ENCODE data around the gene SLC35E1. TPM values are rescaled to one million over a fixed set of nuclear protein-coding genes. Genes with fewer than 3 reads are reported as not detected.

Gene SLC35E1
- polyA plus RNA-seq (2013, experiment 1 of 2): 18.7 TPM
- polyA plus RNA-seq (2013, experiment 2 of 2): 18.1 TPM

DNA sequence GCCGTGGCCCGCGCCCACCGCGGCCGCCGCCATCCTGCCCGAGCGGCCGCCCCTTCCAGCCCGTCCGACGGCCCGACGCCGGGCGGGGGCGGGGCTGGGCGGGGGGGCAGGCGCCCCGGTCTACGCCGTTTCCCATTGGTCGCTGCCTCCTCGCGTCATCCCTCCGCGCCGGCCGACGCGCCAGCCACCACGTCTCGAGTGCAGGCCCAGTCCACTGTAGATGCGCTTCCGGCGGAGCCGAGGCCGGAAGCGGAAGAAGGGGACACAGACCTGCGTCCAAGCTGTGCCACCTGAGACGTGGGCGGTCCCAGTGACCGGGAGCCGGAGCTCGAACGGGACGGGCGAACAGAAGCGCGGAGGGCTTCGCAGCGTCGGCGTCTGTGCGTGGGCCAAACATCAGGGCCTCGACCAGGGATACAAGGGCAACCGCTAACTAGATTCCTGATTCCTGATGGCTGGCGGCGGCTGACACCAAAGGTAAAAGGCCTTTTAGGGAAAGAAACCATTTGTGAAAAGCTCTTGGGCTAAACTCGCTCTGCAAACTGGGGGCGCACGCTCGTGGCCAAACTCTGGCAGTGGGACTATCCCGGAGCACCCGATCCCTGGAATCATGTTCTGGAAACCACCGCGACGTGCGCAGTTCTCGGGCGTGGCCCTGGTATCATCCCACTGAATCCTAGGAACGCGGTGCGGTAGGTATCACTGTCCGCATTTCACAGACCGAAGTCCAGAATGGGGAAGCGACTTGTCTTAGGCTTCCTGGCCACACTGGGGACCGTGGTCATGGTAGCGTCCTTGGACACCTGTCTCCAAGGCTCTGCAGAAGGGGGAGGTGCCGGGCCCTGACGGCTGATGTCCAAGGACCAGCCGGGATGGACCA is at the start of gene SLC35E1:
Gene SLC35E1 (minus strand): TSS at position 84 of the 880 bp plus-strand sequence. CDS start 51 bp downstream, at position 33.
- Histone ChIP-seq H3K4me1 (ENCODE audit: insufficient read depth, low read length) (peaks cover 12% of the 10 kb centered on the region; the same call in 1 of the 2 replicates), H3K27ac (ENCODE audit: low read depth, low read length) (peak within 1 kb of the TSS; percentile 65; the same call in 1 of the 2 replicates), H3K9me3 (ENCODE audit: insufficient read depth, low read depth, low read length) (no peaks in the 10 kb centered on the region), H3K36me3 (ENCODE audit: insufficient read depth, low read length) (peaks cover 52% of the 10 kb centered on the region), H3K4me3 (ENCODE audit: low read length) (peak within 1 kb of the TSS; percentile 98), H3K9ac (ENCODE audit: low read depth, low read length) (peak within 1 kb of the TSS; percentile 92), H3K27me3 (ENCODE audit: insufficient read depth, low read length) (no peaks in the 10 kb centered on the region)
- whole genome bisulfite sequencing: under 1% methylated on average over 83 of the region's 83 CpGs

DNA sequence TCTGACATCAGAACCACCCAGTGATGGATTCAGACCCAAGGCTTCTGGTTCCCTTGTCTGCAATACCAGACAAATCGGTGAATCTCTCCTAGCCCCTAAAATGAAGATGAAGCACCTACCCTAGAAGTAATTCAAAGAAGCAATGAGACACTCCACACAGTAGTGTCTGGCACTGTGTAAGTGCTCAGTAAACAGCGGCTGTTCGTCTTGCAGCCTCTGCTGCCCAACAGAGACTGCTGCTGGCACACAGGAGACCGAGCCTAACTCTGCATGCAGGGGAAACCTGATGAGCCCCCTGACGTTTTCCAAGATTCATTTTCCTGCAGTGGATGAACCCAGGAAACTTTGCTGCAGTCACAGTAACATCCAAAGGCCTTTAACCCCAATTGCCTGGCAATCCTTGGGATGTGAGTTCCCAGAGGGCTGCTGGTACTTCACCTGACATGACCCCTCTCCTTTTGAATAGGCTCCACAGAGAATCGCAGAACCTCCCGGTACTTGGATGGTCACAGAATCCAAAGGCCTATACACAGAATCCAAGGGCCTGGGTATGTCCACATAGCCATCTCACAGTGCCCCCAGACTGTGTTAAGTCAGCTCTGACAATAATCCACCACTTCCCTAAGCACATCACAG is 49.1 kb upstream of the SLC35E1 start:
- peak overlapping the region; percentile 10; the same call in 1 of the 2 replicates for H3K9ac ChIP-seq (ENCODE audit: low read depth, low read length)
- peaks cover 10% of the 10 kb centered on the region for H3K4me1 ChIP-seq (ENCODE audit: insufficient read depth, low read length)
- 89% methylated on average over 7 of the region's 7 CpGs for WGBS
- no peaks in the 10 kb centered on the region for H3K9me3 ChIP-seq (ENCODE audit: insufficient read depth, low read depth, low read length)
- no peak overlapping the region for H3K4me3 ChIP-seq (ENCODE audit: low read length)
- H3K36me3 ChIP-seq (ENCODE audit: insufficient read depth, low read length): peaks cover 18% of the 10 kb centered on the region
- H3K27ac ChIP-seq (ENCODE audit: low read depth, low read length): no peak overlapping the region
- H3K27me3 ChIP-seq (ENCODE audit: insufficient read depth, low read length): no peaks in the 10 kb centered on the region

DNA sequence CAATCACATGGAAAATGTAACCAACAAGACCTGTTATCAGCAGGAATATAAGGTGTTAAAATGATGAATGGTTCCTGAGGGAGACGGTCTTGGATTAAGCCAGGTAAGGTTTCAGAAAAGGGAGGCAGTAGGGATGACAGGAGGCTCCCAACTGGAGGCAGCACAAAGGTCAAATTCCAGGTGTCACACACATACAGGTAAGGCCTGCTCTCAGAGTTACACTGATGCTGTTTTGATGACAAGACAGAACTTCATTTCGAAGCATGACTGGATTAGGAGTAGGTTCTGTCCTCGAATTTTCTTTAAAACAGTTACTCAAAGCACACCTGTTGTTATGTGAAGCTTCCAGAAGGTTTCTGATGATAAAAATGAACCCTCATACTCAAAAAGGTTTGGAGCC is 48.4 kb upstream of the SLC35E1 start:
- Histone ChIP-seq H3K36me3 (ENCODE audit: insufficient read depth, low read length) (peaks cover 18% of the 10 kb centered on the region), H3K27me3 (ENCODE audit: insufficient read depth, low read length) (no peaks in the 10 kb centered on the region), H3K27ac (ENCODE audit: low read depth, low read length) (no peak overlapping the region), H3K4me3 (ENCODE audit: low read length) (no peak overlapping the region), H3K9ac (ENCODE audit: low read depth, low read length) (no peak overlapping the region), H3K4me1 (ENCODE audit: insufficient read depth, low read length) (peaks cover 7% of the 10 kb centered on the region; the same call in 1 of the 2 replicates), H3K9me3 (ENCODE audit: insufficient read depth, low read depth, low read length) (no peaks in the 10 kb centered on the region)
- 87% methylated on average over 3 of the region's 3 CpGs for WGBS

DNA sequence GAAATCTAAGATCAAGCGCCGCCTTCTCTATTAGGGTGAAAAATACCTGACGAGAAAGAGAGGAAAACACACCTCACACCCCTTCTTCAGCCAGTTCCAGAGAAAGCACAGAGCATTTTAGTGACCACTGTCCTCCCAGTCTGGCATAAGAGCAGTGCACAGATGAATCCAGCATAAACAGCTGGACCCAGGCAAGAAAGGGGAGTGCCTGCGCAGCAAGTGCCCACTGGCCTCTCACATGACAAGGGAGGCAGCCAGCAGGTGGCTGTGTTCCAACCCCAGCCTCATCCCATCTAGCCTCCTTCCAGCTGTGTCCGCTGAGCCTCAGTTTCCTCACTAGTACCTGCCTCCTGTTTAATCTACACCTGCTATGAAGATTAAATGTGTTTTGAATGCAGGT is 47.8 kb upstream of the SLC35E1 start:
- 0 out of 2 replicates have a peak, but pooled peaks cover 3% of the 10 kb centered on the region for H3K4me1 ChIP-seq (ENCODE audit: insufficient read depth, low read length)
- H3K27ac ChIP-seq (ENCODE audit: low read depth, low read length): no peak overlapping the region
- H3K27me3 ChIP-seq (ENCODE audit: insufficient read depth, low read length): no peaks in the 10 kb centered on the region
- H3K9ac ChIP-seq (ENCODE audit: low read depth, low read length): no peak overlapping the region
- no peaks in the 10 kb centered on the region for H3K9me3 ChIP-seq (ENCODE audit: insufficient read depth, low read depth, low read length)
- WGBS: 92% methylated on average over 5 of the region's 5 CpGs
- H3K36me3 ChIP-seq (ENCODE audit: insufficient read depth, low read length): peaks cover 18% of the 10 kb centered on the region
- no peak overlapping the region for H3K4me3 ChIP-seq (ENCODE audit: low read length)

DNA sequence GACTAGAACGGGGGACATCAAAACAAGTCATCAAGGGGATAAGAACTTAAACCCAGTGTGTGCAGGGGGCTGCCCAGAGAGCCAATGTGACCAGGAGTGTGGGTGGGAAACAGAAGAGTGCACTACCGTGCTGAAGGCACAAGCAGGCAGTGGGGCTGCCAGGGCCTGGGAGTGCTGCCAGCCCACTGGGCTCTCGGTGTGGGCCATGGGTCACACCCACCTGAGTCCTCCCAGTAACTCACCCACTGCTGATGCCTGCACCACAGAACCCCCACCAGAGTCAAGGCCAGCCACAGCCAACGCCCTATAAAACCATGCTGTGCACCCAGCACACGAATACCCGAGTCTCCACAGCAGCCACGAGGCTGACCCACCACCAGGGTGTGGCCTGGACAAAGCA is 47.2 kb upstream of the SLC35E1 start:
- H3K4me3 ChIP-seq (ENCODE audit: low read length): no peak overlapping the region
- H3K9me3 ChIP-seq (ENCODE audit: insufficient read depth, low read depth, low read length): no peaks in the 10 kb centered on the region
- no peaks in the 10 kb centered on the region for H3K4me1 ChIP-seq (ENCODE audit: insufficient read depth, low read length)
- no peaks in the 10 kb centered on the region for H3K27me3 ChIP-seq (ENCODE audit: insufficient read depth, low read length)
- H3K9ac ChIP-seq (ENCODE audit: low read depth, low read length): no peak overlapping the region
- peaks cover 14% of the 10 kb centered on the region for H3K36me3 ChIP-seq (ENCODE audit: insufficient read depth, low read length)
- 93% methylated on average over 7 of the region's 7 CpGs for WGBS
- H3K27ac ChIP-seq (ENCODE audit: low read depth, low read length): no peak overlapping the region

DNA sequence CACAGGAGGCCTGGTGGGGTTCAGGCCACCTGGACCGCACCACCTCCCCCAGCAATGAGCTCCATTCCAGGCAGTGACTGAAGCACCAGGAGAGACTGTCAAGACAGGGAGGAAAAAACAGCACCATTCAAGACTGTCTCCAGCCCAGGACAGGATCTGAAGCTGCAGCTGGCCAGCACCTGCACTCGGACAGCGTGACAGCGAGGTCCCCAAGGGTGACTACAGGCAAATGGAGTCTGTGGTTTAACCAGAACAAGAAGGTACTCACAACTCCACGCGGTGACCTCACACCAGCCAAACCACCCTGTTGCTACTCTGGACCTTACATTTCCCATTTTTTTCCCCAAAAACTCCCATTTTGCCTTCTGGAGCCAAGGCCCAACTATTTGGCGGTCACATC is 46.0 kb upstream of the SLC35E1 start:
- Histone ChIP-seq H3K4me1 (ENCODE audit: insufficient read depth, low read length) (no peaks in the 10 kb centered on the region), H3K9me3 (ENCODE audit: insufficient read depth, low read depth, low read length) (no peaks in the 10 kb centered on the region), H3K27ac (ENCODE audit: low read depth, low read length) (no peak overlapping the region), H3K27me3 (ENCODE audit: insufficient read depth, low read length) (no peaks in the 10 kb centered on the region), H3K36me3 (ENCODE audit: insufficient read depth, low read length) (peaks cover 2% of the 10 kb centered on the region; the same call in 1 of the 2 replicates), H3K9ac (ENCODE audit: low read depth, low read length) (peak overlapping the region; percentile 24; the same call in 1 of the 2 replicates), H3K4me3 (ENCODE audit: low read length) (no peak overlapping the region)
- 95% methylated on average over 7 of the region's 7 CpGs for WGBS

DNA sequence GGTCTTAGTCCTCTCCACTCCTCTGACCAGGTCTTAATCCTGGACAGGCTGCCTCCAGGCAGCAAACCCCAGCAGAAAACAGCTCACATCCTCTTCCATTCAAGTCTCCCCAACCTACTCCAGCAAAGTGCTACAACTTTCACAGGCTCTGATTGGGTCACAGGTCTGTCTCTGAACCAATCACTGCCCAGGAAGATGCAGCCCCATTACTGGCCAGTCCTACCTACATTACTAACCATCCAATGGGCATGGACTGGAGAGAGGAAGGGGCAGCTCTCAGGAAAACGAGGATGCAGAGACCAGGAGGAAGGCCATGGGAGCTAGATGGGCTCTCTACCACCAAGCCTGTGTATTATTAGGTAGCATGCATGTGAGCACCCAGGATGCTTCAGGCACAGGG is 43.6 kb upstream of the SLC35E1 start:
- no peaks in the 10 kb centered on the region for H3K4me1 ChIP-seq (ENCODE audit: insufficient read depth, low read length)
- H3K9me3 ChIP-seq (ENCODE audit: insufficient read depth, low read depth, low read length): no peaks in the 10 kb centered on the region
- H3K4me3 ChIP-seq (ENCODE audit: low read length): no peak overlapping the region
- 56% methylated on average over 1 of the region's 1 CpG for WGBS
- no peaks in the 10 kb centered on the region for H3K36me3 ChIP-seq (ENCODE audit: insufficient read depth, low read length)
- H3K27ac ChIP-seq (ENCODE audit: low read depth, low read length): no peak overlapping the region
- H3K27me3 ChIP-seq (ENCODE audit: insufficient read depth, low read length): no peaks in the 10 kb centered on the region
- no peak overlapping the region for H3K9ac ChIP-seq (ENCODE audit: low read depth, low read length)

DNA sequence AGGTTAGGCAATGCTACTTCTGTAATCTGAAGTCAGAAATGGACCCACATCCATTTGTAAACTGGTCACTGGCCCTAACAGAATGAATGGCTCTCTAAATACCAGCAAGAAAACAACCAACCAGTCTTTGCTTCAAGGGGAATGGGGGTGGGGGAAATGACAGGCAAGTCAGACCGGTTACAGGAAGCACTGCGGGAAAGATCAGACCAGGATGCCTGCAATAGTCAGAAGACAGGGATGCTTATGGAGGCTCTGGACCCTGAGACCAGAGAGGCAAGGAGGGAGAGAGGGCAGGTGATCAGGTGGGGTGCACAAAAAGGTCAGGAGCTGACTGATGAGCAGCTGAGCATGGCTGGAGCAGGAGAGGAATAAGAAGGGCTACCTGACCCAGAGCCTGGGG is 42.7 kb upstream of the SLC35E1 start:
- Histone ChIP-seq H3K36me3 (ENCODE audit: insufficient read depth, low read length) (no peaks in the 10 kb centered on the region), H3K27ac (ENCODE audit: low read depth, low read length) (no peak overlapping the region), H3K4me3 (ENCODE audit: low read length) (no peak overlapping the region), H3K4me1 (ENCODE audit: insufficient read depth, low read length) (no peaks in the 10 kb centered on the region), H3K9me3 (ENCODE audit: insufficient read depth, low read depth, low read length) (no peaks in the 10 kb centered on the region), H3K27me3 (ENCODE audit: insufficient read depth, low read length) (no peaks in the 10 kb centered on the region), H3K9ac (ENCODE audit: low read depth, low read length) (no peak overlapping the region)
- 55% methylated on average over 2 of the region's 2 CpGs for WGBS

DNA sequence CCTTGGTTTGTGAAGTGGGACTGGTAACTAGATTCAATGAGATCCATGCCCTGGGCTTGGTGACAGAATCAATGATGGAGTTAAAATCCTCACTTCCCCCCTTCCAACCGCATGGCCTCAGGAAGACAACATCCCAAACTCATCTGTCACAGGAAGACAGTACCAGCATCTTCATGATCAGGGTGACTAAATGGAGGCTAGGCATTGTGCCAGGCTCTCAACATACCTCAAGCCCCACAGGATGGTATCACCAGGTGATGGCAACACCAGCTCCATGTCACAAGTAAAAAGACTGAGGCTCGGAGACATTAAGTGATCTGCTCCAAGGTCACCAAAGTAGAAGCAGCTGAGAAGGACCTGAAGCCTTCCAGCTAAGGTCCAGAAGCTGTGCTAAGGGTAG is 41.6 kb upstream of the SLC35E1 start:
- H3K9me3 ChIP-seq (ENCODE audit: insufficient read depth, low read depth, low read length): no peaks in the 10 kb centered on the region
- no peak overlapping the region for H3K9ac ChIP-seq (ENCODE audit: low read depth, low read length)
- H3K27me3 ChIP-seq (ENCODE audit: insufficient read depth, low read length): no peaks in the 10 kb centered on the region
- H3K27ac ChIP-seq (ENCODE audit: low read depth, low read length): no peak overlapping the region
- no peaks in the 10 kb centered on the region for H3K4me1 ChIP-seq (ENCODE audit: insufficient read depth, low read length)
- 92% methylated on average over 2 of the region's 2 CpGs for WGBS
- H3K36me3 ChIP-seq (ENCODE audit: insufficient read depth, low read length): no peaks in the 10 kb centered on the region
- H3K4me3 ChIP-seq (ENCODE audit: low read length): no peak overlapping the region

DNA sequence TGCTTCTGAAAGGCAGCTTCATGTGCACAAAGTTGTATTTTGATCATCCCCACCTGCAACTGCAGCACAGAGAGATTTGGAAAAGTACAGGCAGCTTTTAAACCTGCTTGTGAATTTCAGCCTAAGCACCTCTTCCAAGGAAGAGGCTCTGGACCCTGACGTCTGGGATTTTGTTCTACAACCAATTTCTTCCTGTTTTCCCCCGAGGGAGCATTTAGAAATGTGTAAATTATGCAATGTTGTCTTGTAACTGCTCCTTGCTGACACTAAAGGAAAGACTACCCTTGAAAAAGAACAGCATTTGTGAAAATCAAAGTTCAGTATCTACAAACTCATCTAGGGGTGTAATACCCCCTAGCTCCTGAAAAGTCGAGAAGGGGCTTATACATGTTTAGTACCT is 40.4 kb upstream of the SLC35E1 start:
- Histone ChIP-seq H3K27me3 (ENCODE audit: insufficient read depth, low read length) (no peaks in the 10 kb centered on the region), H3K4me1 (ENCODE audit: insufficient read depth, low read length) (no peaks in the 10 kb centered on the region), H3K9ac (ENCODE audit: low read depth, low read length) (no peak overlapping the region), H3K27ac (ENCODE audit: low read depth, low read length) (no peak overlapping the region), H3K4me3 (ENCODE audit: low read length) (no peak overlapping the region), H3K9me3 (ENCODE audit: insufficient read depth, low read depth, low read length) (no peaks in the 10 kb centered on the region), H3K36me3 (ENCODE audit: insufficient read depth, low read length) (no peaks in the 10 kb centered on the region)
- WGBS: 85% methylated on average over 3 of the region's 3 CpGs

DNA sequence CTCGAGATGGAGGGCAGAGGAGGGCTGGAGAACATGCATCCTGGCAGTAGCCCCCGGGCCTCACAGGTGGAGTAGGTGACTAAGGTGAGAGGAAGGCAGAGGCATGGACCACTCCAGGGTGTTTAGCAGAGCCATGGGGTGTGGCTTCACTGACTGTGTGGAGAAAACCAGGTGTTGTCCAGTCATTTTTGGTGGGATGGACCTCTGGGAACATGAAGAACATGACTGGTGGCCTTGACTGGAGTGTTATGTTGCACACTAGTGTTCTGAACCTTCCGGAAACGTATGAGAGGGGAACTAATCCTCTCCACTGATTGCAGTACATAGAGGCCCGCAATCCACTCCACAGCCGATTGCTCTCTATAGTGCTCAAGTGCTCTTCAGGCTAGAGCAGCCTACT is 38.9 kb upstream of the SLC35E1 start:
- Histone ChIP-seq H3K27me3 (ENCODE audit: insufficient read depth, low read length) (no peaks in the 10 kb centered on the region), H3K9ac (ENCODE audit: low read depth, low read length) (no peak overlapping the region), H3K27ac (ENCODE audit: low read depth, low read length) (no peak overlapping the region), H3K9me3 (ENCODE audit: insufficient read depth, low read depth, low read length) (no peaks in the 10 kb centered on the region), H3K4me1 (ENCODE audit: insufficient read depth, low read length) (no peaks in the 10 kb centered on the region), H3K4me3 (ENCODE audit: low read length) (no peak overlapping the region), H3K36me3 (ENCODE audit: insufficient read depth, low read length) (no peaks in the 10 kb centered on the region)
- 96% methylated on average over 6 of the region's 6 CpGs for WGBS
